ENCODE results near the gene KLHL18. TPM values are rescaled to one million over a fixed set of nuclear protein-coding genes. Genes with fewer than 3 reads are reported as not detected.
"Not testable (repeated sequence)": the region's sequence is repeated elsewhere in the genome, so short reads cannot be mapped to it uniquely, and the experiment has no call there.

Gene KLHL18
- 49.8 TPM for total RNA-seq
- long read RNA-seq, full-length matches to known transcripts = 27 of 40 reads
- long read RNA-seq, partial matches to known transcripts = 4 of 40 reads
- long read RNA-seq, other reads (novel, unspliced or antisense) = 9 of 40 reads

- ATAC-seq (peak; percentile 98), DNase-seq (ENCODE audit: missing footprints) (peak; percentile 98)
- intact Hi-C loops (cut with DNase I) = loop anchor here (5.0 to 10.0 kb wide), 3 partner anchors 40 to 118 kb away; partner anchors contain the start of gene SETD2
Measured at GRCh38 chr3:47282424-47283192, at the start of gene KLHL18, which contains the start of gene KIF9. TSS of gene KLHL18 (plus strand) at chr3:47282944. CDS start at chr3:47282966, 22 bp downstream. TSS of gene KIF9 (minus strand) at chr3:47282799. CDS start at chr3:47277374, 5,425 bp downstream.

DNA sequence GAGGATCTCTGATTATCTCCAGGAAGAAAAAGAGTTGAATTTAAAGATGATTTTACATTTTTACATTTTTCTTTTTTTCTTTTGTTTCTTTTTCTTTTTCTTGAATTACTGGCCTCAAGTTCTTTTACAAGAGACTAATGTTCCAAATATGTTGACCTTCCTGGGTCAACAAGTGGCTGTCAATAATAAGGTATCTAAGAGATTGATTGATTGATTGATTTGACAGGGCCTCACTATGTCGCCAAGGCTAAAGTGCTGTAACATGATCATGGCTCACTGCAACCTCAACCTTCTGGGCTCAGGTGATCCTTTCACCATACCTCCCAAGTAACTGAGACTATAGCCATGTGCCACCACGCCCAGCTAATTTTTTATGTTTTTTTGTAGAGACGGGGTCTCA lies 44.7 kb upstream of the KLHL18 start:
- ATAC-seq = no peak

DNA sequence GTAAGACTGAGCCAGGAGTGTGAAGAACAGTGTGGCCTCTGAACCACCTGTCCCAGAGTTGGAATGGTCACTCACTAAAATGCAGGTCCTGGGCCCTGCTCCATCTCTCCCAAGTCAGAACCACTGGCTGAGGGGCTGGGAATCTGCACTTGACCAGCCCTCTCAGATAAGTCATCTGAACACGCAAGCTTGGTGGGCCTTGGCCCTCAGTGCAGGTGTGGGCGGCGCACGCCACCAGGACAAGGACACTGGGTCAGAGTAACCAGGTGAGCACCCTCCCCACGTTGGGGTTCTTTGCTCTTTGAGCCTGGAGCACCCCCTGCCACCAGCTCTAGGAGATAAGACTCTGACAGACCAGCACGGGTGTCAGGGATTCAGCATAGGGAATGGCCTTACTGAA lies 42.8 kb upstream of the KLHL18 start:
- no peak for DNase-seq (ENCODE audit: missing footprints)
- ATAC-seq = no peak
- intact Hi-C loops (cut with DNase I) = no loop called here

More for the DNA sequence above, 44.7 kb upstream of the KLHL18 start:
- intact Hi-C loops (cut with DNase I) = no loop called here
- no peak for DNase-seq (ENCODE audit: missing footprints)

DNA sequence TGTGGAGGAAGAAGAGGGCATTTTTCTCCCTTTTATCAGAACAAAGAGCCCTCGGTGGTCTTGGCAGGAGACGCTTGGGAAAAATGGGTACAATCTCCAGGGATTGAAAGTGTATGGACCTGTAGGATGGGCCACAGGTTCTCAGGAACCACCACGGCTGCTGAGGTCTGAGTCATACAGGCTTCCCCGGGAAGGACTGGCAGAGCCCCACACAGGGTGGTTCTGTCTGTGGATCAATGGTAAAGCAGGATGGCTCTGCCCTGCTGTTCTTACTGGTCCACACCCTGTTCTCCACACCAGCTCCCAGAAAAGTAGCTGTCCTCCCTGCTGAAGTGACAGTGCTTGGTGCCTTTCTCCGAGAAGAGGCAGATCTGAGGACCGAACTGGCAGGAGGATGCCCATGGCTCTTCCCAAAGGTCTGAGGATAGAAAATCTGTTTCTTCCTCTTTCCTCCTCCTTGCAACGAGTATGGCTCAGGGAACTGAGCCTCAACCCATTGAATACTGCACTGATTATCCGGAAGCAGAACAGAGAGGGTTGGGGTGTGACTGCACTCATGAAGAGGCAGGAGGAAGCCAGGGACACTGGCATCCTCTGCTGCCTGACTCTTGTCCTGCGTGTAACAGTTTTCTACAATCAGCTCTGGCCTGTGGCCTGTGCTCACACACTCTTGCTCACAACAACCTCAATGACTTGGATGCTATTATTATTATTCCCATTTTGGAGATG lies 39.2 kb upstream of the KLHL18 start:
- ATAC-seq (peak; percentile 46), DNase-seq (ENCODE audit: missing footprints) (no peak)

DNA sequence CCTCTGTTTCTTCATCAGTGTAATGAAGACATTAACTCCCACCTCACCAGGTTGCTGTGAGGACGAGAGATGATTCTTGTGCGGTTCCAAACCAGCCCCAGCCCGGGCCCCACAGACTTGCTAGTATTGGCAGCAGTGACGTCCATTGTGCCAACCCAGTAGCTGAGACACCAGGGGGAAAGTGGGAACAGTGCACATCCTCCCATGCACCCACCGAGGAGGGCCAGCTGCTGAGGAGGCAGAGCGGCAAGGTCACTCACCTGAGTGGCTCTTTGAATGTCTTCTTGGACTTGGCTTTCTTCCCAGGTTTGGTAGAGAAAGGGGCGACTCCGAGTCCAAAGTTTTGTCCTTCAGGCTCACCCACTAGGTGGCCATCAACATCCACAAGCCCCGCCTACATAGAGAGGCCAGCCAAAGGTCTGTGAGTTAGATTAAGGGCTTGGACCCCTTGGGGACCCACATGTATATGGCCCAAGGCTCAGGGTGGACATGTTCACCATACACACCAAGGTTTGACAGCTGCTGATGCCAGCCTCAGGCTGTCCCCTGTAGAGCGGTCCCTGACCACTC lies 38.1 kb upstream of the KLHL18 start:
- intact Hi-C loops (cut with DNase I) = no loop called here
- no peak for ATAC-seq

More for the DNA sequence above, 39.2 kb upstream of the KLHL18 start:
- intact Hi-C loops (cut with DNase I) = no loop called here

DNA sequence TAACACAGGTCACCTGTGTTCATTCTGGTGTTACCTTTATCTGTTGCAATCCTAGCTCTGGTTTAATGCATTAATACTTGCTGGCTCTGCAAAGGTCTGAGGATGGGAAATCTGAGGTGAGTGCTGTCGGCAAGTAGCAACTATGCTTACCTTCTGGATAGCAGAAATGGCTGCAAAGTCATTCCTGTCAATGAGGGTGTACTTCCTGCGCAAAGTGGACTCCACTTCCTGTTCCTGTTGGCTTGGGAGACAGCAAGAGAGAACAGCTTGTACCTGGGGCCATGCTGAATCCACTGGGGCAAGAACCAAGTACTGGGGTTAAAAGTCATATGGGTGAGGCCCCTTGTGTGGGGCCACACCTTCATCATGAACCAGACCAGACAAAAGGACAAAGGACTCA lies 37.5 kb upstream of the KLHL18 start:
- DNase-seq (ENCODE audit: missing footprints) = no peak
- no peak for ATAC-seq
- intact Hi-C loops (cut with DNase I) = no loop called here

More for the DNA sequence above, 38.1 kb upstream of the KLHL18 start:
- DNase-seq (ENCODE audit: missing footprints) = no peak

DNA sequence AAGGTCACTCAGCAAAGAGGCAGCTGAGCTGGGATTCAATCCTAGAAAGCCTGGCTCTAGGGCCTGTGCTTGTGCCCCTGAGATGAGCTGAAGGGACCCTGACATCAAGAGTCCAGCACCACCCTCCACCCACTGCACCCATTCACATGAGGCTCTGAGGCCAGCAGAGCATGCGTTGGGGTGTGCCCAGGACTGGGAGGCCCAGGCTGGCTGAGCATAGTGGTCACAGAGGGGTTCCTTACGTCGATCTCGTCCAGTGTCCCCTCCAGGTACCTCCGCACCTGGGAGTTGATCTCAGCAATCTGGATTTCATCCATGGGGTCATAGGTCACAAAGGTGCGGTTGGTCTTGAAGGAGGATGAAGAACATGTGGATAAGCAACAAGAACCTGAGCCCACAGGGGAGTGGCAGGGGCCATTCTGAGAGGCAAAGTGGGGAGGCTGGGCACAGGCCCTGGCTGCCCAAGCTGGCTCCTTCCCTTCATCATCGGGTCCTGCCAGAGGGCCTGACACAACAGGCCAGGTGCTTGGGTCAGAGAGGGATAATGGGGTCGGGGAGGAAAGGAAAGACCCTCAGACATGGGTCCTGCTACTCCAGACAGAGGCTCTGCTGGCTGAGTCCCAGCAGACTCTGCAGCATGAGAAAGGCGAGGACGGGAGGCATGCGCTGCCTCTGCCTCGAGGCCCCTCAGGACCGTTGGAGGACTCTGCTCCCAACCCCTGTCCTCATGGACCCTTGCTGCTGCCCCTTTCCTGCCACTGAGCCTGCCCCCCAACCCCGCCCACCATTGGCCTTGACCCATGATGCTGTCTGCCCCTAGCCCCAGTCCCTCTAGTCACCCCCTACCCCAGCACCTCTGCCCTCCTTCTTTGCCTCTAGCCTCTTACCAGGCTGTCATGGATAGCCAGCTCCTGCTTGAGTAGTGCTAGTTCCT lies 35.3 kb upstream of the KLHL18 start:
- intact Hi-C loops (cut with DNase I) = no loop called here
- DNase-seq (ENCODE audit: missing footprints) (no peak), ATAC-seq (no peak)

GRCh38 chr3:47250309-47251060 lies 32.3 kb upstream of the KLHL18 start:
- no peak for DNase-seq (ENCODE audit: missing footprints)
- intact Hi-C loops (cut with DNase I) = loop anchor here (2.0 kb wide), 1 partner anchor 74 kb away; no protein-coding TSS in a partner anchor
- peak; percentile 73 for ATAC-seq

- not testable (repeated sequence) for ATAC-seq; DNase-seq (ENCODE audit: missing footprints)
- intact Hi-C loops (cut with DNase I) = loop anchor here (2.0 kb wide), 1 partner anchor 74 kb away; no protein-coding TSS in a partner anchor
Measured at GRCh38 chr3:47251085-47251484, 31.7 kb upstream of the KLHL18 start.

DNA sequence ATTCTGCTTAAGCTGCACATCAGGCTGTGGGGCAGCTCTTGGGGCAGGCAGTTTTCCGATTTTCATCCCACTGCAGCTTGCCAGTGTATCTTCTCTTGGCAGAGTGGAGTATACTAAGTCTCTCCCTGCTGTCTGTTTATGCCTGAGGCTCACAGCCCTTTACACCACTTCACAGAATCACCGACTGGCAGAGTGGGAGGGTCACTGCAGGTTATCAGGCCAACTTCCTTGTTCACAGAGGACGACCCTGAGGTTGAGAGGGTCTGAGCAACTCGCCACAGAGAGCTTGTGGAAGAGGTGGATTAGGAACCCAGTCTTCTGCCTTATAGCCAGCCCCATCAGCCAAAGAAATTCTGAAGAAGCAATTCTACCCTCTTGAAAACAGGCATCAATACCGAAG lies 31.1 kb upstream of the KLHL18 start:
- ATAC-seq = no peak
- intact Hi-C loops (cut with DNase I) = loop anchor here (2.0 kb wide), 1 partner anchor 73 kb away; no protein-coding TSS in a partner anchor
- no peak for DNase-seq (ENCODE audit: missing footprints)

- DNase-seq (ENCODE audit: missing footprints); ATAC-seq; intact Hi-C loops (cut with DNase I): not testable (repeated sequence)
Measured at GRCh38 chr3:47256331-47256730, 26.4 kb upstream of the KLHL18 start.

DNA sequence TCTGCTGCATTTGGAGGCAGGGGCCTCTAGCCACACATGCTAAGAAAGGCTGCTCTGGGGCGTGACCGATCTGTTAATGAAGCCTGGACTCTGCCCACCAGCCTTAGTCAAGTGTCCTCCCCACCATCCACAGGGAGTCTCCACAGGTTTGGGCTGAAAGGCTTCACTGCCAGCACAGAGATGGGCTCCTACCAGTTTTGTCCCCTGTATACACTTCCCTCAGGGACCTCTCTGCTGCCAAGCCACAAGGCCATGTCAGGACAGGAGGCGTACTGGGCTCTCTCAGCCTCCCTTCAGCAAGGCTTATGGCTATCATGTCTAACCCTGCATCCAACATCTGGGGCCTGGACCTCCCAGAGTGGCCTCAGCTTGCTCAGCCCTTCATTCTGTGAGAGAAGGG lies 23.6 kb upstream of the KLHL18 start:
- intact Hi-C loops (cut with DNase I) = no loop called here

DNA sequence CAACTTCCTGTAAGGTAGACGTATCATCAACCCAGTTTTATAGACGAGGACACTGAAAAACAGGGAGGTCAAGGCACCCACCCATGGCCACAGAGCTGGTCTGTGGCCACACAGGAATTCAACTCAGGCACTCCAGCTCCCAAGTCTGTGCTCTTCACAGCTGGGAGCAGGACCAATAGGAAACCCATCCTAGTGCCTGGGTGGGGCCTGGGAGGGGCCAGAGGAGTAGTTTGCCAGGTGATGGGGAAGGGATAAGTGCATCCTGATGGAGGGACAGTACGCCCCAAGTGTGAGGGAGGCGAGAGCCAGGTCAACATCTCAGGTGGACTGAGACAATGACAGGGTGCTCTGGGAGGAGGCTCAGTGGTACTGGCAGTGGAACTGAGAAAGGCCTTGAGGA lies 22.1 kb upstream of the KLHL18 start:
- ATAC-seq = no peak
- DNase-seq (ENCODE audit: missing footprints) = no peak
- intact Hi-C loops (cut with DNase I) = no loop called here

More for the DNA sequence above, 23.6 kb upstream of the KLHL18 start:
- no peak for DNase-seq (ENCODE audit: missing footprints)
- no peak for ATAC-seq

DNA sequence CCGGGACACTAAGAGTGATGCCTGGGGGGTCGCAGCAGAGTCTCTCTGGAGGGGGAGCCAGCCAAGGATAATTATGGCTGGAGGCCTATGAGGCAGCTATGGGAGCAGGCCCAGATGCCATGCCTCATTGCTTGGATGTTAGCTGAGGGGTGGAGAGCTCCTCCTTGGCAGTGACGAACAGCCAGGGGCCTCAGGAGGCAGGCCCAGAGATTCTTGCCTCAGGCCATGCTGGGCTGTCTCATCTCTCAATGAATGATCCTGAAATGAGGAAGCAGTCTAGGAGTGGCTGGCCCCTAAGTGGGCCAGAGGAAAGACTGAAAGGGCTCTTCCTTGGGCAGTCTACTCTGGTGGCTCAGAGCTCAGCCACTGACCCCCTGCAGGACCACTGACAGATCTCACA lies 21.4 kb upstream of the KLHL18 start:
- no peak for DNase-seq (ENCODE audit: missing footprints)
- ATAC-seq = no peak
- intact Hi-C loops (cut with DNase I) = no loop called here

DNA sequence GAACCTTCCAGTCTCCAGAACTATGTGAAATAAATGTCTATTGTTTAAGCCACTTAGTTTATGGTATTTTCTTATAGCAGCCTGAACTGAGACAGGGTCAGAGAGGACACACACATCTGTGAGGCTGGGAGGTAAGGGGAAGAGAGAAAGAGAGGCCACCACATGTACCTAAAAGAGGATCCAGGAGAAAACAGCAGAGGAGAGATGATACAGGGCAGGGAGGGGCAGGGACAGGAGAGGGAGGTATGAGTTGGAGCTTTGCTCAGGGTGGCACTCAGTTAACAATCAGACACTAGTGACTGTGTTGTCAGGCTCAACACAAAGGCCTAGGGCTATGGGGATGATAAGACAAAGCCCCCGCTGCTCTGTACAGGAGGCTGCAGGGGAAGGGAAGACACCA lies 17.7 kb upstream of the KLHL18 start:
- ATAC-seq = no peak
- no peak for DNase-seq (ENCODE audit: missing footprints)
- intact Hi-C loops (cut with DNase I) = no loop called here

DNA sequence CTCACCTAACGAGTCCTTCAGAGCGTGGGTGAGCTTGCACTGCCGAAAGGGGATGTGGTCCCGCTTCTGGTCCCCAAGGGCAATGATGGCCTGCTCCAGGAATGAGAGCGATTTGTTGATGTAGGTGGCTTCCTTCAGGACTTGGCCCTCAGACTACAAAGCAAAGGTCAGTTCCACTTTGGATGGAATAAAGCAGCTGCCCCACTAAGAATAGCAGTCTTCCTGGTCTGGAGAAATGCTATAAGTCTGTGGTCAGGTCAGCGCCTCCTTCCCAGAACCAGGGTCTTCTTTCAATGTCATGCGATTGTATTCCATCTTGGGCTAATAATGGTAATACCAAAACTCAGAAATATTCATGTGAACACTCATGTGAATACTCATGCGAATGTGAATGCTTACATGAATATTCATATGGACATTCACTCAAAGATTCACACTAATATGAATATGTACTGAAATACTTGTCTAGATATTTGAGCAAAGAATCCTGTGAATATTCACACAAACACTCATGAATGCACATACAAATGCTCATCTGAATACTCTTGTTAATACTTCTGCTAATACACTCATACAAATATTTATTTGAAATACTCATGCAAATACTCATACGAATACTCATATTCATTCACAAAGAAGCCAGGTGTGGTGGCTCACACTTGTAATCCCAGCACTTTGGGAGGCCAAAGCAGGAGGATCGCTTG lies 16.9 kb upstream of the KLHL18 start:
- ATAC-seq (no peak), DNase-seq (ENCODE audit: missing footprints) (no peak)
- intact Hi-C loops (cut with DNase I) = no loop called here

Data from Right ventricle myocardium inferior (tissue), 1 donor.